Omental fat pad (tissue), 4 donors: ENCODE results near the gene AKNA. TPM values are rescaled to one million over a fixed set of nuclear protein-coding genes. Genes with fewer than 3 reads are reported as not detected.

Source experiments
- ATAC-seq: fragments of 150-250 bp; one replicate; pipeline ENCODE4 v1.9.1; 2016; ENCODE audit warnings: mild to moderate bottlenecking, moderate library complexity; ENCODE audit not compliant: low FRiP score
- DNase-seq: peaks from one replicate; pipeline ENCODE4 v3.0.0-alpha.2; 2019; ENCODE audit warnings: low spot score
- total RNA-seq, 4 donors: library from RNA; depleted of rRNA; stranded (reverse); fragments of >200 nt; gene quantifications; one replicate each; pipeline ENCODE4 v1.1.0, GENCODE V29; 2016
- TF ChIP-seq, protein P1 (sequence below), 3 donors: fragments of 450-650 bp; IDR thresholded peaks; one replicate each; pipeline ENCODE4 v1.5.1; 2016 to 2017; ENCODE audit warnings: antibody characterized with exemption in 3 of 3, mild to moderate bottlenecking in 3 of 3, moderate library complexity in 2 of 3

Gene AKNA
- total RNA-seq, 4 donors from 2014 or later, result 22.6 to 86.1 (median 71.5) TPM

DNA sequence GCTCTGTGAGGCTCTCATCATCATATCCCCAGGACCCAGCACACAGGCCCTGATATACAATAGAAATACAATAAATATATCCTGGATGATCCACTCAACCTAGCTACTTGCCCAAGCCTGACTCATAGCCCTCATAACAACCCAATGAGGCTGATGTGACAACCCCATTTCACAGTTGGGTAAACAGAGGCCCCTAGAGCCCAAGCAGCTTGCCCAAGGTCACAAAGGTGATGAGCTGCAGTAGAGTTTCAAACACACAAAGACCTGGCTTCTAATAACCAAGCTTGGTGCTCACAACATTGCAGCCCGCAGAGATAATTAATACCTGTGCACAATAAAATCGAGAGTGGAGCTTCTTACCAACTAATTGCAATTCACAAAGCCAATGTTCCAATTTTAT lies 3.2 kb upstream of the AKNA start:
- ATAC-seq, result no peak
- DNase-seq, result no peak
- TF ChIP-seq, protein P1, sequence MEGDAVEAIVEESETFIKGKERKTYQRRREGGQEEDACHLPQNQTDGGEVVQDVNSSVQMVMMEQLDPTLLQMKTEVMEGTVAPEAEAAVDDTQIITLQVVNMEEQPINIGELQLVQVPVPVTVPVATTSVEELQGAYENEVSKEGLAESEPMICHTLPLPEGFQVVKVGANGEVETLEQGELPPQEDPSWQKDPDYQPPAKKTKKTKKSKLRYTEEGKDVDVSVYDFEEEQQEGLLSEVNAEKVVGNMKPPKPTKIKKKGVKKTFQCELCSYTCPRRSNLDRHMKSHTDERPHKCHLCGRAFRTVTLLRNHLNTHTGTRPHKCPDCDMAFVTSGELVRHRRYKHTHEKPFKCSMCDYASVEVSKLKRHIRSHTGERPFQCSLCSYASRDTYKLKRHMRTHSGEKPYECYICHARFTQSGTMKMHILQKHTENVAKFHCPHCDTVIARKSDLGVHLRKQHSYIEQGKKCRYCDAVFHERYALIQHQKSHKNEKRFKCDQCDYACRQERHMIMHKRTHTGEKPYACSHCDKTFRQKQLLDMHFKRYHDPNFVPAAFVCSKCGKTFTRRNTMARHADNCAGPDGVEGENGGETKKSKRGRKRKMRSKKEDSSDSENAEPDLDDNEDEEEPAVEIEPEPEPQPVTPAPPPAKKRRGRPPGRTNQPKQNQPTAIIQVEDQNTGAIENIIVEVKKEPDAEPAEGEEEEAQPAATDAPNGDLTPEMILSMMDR (IDR thresholded peaks at IDR 0.05), result no peak

DNA sequence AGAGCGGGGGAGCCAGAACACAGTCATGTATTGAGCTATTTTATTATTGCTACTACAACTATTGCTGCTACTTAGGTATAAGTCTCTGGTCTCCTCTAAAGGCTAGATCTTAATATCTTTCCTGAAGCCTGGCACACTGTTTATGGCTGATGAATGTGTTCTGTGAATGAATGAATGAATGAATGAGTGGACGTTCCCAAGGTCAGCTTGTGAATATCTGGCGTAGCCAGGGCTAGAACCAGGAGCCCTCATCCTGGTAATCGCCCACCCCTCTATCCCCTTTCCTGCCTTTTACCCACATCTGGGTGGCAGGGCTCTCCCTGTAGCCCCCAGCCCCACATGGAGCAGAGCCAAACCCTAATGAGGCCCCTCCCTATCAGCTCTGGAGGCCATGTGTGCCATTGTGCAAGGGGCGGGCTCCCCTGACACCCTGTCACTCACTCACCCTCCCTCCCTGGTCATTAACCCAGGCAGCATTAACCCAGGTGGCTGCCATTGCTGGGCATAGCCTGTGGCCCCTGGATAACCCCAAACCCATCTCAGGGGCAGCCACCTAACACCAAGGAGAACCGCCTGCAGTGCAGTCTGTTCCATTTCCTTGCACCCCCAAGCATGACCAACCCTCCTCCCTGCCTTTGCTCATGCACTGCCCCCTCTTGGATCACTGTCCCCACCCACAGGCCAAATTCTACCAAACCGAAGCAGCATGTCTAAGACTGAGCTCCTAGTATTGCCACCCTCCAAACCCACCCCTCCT lies 2.0 kb upstream of the AKNA start:
- TF ChIP-seq, protein P1 (IDR thresholded peaks at IDR 0.05), result no peak
- no peak for ATAC-seq

DNA sequence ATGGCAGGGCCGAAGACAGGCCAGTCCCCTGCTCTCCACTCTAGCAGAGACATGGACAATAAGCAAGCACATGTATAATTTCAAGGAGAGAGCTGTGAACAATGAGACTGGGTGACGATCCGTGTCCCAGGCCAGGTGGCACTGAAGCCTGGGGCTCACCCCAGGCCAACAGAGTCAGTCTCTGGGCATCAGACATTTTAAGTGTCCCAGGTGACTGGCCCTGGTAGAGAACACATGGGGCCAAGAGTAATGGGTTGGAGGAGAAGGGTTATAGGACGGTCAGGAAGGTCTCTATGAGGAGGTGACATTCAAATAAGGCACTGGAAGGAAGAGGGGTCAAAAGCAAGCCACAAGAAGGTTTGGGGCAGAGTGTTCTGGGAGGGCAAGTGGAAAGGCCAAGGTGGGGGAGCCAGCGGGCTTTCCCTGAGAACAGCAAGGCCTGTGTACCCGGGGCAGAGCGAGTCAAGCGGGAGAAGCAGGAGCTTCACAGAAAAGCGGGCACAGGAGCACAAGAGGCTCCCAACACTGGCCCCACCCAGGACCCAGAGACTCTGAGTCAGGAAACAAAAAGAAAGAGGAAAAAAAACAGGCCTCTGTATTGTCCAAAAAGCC lies 1.1 kb upstream of the AKNA start:
- ATAC-seq (no peak), DNase-seq (no peak)
- TF ChIP-seq, protein P1 (IDR thresholded peaks at IDR 0.05), result no peak

More for the DNA sequence above, 2.0 kb upstream of the AKNA start:
- DNase-seq, result no peak

DNA sequence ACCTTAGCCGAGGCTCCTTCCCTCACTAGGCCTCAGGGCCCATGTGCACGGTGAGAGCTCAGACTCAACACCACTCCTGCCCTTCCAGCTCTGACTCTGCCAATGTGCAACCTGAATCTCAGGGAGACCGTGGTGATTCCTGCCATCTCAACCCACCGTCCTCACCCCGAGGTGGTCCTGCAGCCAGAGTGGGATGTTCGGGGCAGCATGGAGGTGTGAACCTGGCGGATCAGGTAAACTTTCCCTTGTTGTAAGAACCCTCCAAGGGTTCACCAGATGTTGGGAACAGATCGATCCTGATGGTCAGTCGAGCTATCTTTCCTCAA lies 538 bp upstream of the AKNA start:
- TF ChIP-seq, protein P1 (IDR thresholded peaks at IDR 0.05), result no peak
- ATAC-seq (no peak), DNase-seq (no peak)

DNA sequence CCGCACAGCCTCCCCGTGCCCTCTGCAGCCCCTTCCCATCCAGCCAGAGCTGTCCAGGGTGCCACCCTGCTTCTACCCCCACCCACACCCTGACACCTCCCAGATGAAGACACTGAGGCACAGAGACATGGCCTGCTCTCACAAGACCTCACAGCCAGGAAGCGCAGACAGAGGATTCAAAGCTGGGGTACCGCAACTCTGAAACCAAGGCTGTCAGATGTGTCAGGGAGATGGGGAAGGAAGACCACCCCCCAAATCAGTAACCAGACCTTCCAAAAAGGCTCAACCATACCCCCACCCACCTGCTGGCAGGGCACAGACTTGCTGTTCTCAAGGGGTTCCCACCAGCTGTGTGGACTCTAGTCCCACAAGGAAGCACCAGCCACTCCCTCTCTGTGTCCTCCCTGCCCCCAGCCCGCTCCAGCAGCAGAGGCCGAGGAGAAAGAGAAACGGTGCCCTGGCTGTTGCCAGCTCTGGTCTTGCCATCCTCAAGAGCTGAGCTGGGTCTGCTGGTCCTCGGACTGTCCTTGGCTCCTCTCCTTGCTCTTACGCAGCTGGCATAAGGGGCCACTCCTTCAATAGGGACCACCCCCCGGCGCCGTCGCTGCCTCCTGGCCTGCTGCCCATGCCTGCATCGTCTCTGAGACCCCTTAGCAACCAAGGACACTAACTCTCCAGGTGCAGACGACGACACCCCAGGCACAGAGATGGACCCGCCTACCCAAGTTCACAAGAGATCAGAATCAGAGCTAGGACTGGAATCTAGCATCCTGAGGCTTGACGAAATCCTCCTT lies 699 bp downstream of the AKNA start:
- TF ChIP-seq, protein P1 (IDR thresholded peaks at IDR 0.05), result no peak
- DNase-seq (no peak), ATAC-seq (no peak)

DNA sequence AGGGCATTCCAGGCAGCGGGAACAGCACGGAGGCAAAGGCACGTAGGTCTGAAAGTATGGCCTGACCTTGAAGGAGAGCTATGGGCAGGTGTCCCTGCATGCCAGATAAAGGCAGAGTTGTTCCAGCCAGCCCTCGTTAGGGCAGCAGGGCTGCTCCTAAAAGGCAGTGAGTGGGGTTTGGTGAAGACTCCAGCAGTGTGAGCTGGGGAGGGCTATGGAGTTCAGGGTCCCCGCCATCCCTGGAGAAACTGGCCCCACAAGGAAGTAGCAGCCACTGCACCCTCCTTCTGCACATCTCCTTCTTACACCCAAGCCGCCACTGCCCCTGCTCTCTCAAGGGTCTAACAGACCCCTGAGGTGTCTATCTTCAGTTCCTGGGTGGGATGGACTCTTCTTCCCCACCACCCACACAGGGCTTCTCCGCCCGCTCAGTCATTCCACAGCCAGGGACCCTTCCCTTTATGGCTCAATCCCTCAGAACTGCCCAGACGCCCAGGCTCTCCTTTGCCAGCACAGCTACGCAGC lies 1.4 kb downstream of the AKNA start:
- no peak for DNase-seq

More for the DNA sequence above, 1.4 kb downstream of the AKNA start:
- TF ChIP-seq, protein P1 (IDR thresholded peaks at IDR 0.05), result no peak
- ATAC-seq, result no peak
